ENCODE results near the gene GNA14. TPM values are rescaled to one million over a fixed set of nuclear protein-coding genes. Genes with fewer than 3 reads are reported as not detected.

Gene GNA14
- total RNA-seq, 1 experiment from 2014 or later = 1.3 TPM

DNA sequence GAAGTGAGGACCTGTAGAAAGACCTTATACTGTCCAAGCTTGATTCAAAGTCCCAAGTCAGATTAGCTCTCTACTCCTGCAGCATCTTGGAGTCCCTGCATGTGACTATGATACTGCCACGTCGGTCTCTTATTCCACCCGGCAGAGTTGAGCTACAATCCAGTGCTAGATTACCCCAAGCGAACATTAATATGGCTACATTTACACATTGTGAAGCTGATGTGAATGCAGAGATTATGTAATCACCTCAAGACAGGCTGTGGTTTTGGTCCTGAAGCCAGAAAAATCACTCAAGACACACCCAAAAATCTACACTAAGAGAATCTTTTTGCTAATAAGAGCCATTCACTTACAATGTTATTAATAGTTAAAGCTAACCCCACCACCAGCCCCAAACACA, 116.7 kb downstream of the GNA14 start:
- Histone ChIP-seq H3K79me2 (ENCODE audit: low read depth) (no peaks in the 10 kb centered on the region), H3K4me1 (replicated peaks; ENCODE audit: insufficient read depth) (no peaks in the 10 kb centered on the region), H3K27ac (no peak overlapping the region), H2AFZ (no peak overlapping the region), H4K20me1 (ENCODE audit: insufficient read depth) (no peaks in the 10 kb centered on the region), H3F3A (ENCODE audit: insufficient read depth, low read depth) (no peaks in the 10 kb centered on the region), H3K36me3 (ENCODE audit: low read depth) (no peaks in the 10 kb centered on the region), H3K4me2 (no peak overlapping the region), H3K27me3 (ENCODE audit: insufficient read depth, low read depth) (no peaks in the 10 kb centered on the region), H3K9me3 (ENCODE audit: insufficient read depth, low read depth) (no peaks in the 10 kb centered on the region), H3K9me2 (ENCODE audit: insufficient read depth) (no peaks in the 10 kb centered on the region), H3K4me3 (no peak overlapping the region)
- TF ChIP-seq EZH2 (IDR thresholded peaks at IDR 0.05; ENCODE audit: low read depth) = no peak
- ChIA-PET POLR2A (ENCODE audit: unreplicated experiment) (no interaction called here), CTCF (no interaction called here)
- intact Hi-C loops (cut with micrococcal nuclease; ENCODE audit: unreplicated experiment) = no loop called here
- no peak for DNase-seq
- BruUV-seq (replicated peaks) = no TSS peak

DNA sequence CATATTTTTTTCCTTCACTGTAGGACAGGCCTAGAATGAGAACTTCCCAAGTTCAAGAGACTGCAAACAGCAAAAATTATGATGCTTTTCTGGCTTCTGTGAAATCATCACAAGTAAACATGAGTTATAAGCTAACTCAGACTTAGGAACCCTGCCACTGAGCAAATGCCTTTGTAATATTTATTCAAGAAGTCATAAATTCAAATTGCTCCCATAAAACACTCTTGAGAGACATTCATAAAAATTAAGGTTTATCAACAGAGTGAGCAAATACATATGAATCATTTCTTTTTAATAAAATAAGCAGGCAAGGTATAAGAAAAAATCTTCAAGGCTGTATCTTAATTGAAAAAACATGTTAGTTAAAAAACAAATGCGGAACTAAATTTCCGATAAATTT, 124.2 kb downstream of the GNA14 start:
- no peak overlapping the region for H2AFZ ChIP-seq
- TF ChIP-seq EZH2 (IDR thresholded peaks at IDR 0.05; ENCODE audit: low read depth) (no peak), CTCF (conservative IDR thresholded peaks at IDR 0.05) (no peak)
- CTCF ChIA-PET = no interaction called here
- DNase-seq = no peak
- no peak overlapping the region for H3K27ac ChIP-seq
- POLR2A ChIA-PET (ENCODE audit: unreplicated experiment) = interaction anchor here (0.7 kb wide), 1 partner anchor 223 kb away, joined by 4 read pairs; no protein-coding TSS in a partner anchor
- H3F3A ChIP-seq (ENCODE audit: insufficient read depth, low read depth) = no peaks in the 10 kb centered on the region
- H3K4me2 ChIP-seq = no peak overlapping the region
- BruUV-seq (replicated peaks) = no TSS peak
- no peaks in the 10 kb centered on the region for H4K20me1 ChIP-seq (ENCODE audit: insufficient read depth)
- no peaks in the 10 kb centered on the region for H3K9me3 ChIP-seq (ENCODE audit: insufficient read depth, low read depth)
- H3K4me1 ChIP-seq (replicated peaks; ENCODE audit: insufficient read depth) = no peaks in the 10 kb centered on the region
- H3K36me3 ChIP-seq (ENCODE audit: low read depth) = no peaks in the 10 kb centered on the region
- H3K4me3 ChIP-seq = no peak overlapping the region
- no peaks in the 10 kb centered on the region for H3K9me2 ChIP-seq (ENCODE audit: insufficient read depth)
- no peaks in the 10 kb centered on the region for H3K79me2 ChIP-seq (ENCODE audit: low read depth)
- H3K27me3 ChIP-seq (ENCODE audit: insufficient read depth, low read depth) = no peaks in the 10 kb centered on the region
- intact Hi-C loops (cut with micrococcal nuclease; ENCODE audit: unreplicated experiment) = no loop called here

GRCh38 chr9:77521091-77521490, 127.0 kb downstream of the GNA14 start:
- BruUV-seq (replicated peaks) = no TSS peak
- no peak overlapping the region for H3K4me2 ChIP-seq
- H3K79me2 ChIP-seq (ENCODE audit: low read depth) = no peaks in the 10 kb centered on the region
- no peak for DNase-seq
- H3K36me3 ChIP-seq (ENCODE audit: low read depth) = no peaks in the 10 kb centered on the region
- H2AFZ ChIP-seq = no peak overlapping the region
- no peak overlapping the region for H3K4me3 ChIP-seq
- TF ChIP-seq EZH2 (IDR thresholded peaks at IDR 0.05; ENCODE audit: low read depth) (no peak), CTCF (conservative IDR thresholded peaks at IDR 0.05) (no peak)
- no peaks in the 10 kb centered on the region for H3K27me3 ChIP-seq (ENCODE audit: insufficient read depth, low read depth)
- H3F3A ChIP-seq (ENCODE audit: insufficient read depth, low read depth) = no peaks in the 10 kb centered on the region
- H3K27ac ChIP-seq = no peak overlapping the region
- H3K4me1 ChIP-seq (replicated peaks; ENCODE audit: insufficient read depth) = no peaks in the 10 kb centered on the region
- H4K20me1 ChIP-seq (ENCODE audit: insufficient read depth) = no peaks in the 10 kb centered on the region
- ChIA-PET POLR2A (ENCODE audit: unreplicated experiment) (no interaction called here), CTCF (no interaction called here)
- intact Hi-C loops (cut with micrococcal nuclease; ENCODE audit: unreplicated experiment) = no loop called here
- H3K9me3 ChIP-seq (ENCODE audit: insufficient read depth, low read depth) = no peaks in the 10 kb centered on the region
- no peaks in the 10 kb centered on the region for H3K9me2 ChIP-seq (ENCODE audit: insufficient read depth)

DNA sequence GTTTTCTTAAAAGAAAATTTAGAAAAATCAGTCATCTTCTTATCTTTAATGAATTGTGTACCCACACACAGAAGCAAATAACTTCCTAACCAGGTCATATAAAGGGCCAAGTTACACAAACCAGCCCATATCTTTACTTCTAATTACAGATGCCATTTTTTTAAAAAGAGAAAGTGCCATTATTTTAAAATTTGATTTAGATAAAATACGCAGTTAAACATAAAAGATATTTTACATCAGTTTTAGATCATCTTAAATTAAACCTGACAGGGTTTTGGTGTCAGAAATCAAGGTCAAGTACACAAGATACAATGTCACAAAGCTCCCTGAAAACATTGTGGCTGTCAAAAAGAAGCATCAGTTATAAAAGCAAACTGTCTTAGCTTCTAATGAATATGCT, 129.4 kb downstream of the GNA14 start:
- intact Hi-C loops (cut with micrococcal nuclease; ENCODE audit: unreplicated experiment) = no loop called here
- CTCF ChIA-PET = interaction anchor here (0.6 kb wide), 1 partner anchor 17 kb away, joined by 3 read pairs; no protein-coding TSS in a partner anchor
- H3F3A ChIP-seq (ENCODE audit: insufficient read depth, low read depth) = no peaks in the 10 kb centered on the region

More for the DNA sequence above, 129.4 kb downstream of the GNA14 start:
- no peak for TF ChIP-seq CTCF (conservative IDR thresholded peaks at IDR 0.05)
- TF ChIP-seq EZH2 (IDR thresholded peaks at IDR 0.05; ENCODE audit: low read depth) = no peak
- no peaks in the 10 kb centered on the region for H3K9me2 ChIP-seq (ENCODE audit: insufficient read depth)
- no peaks in the 10 kb centered on the region for H3K9me3 ChIP-seq (ENCODE audit: insufficient read depth, low read depth)
- H3K4me3 ChIP-seq = no peak overlapping the region
- H2AFZ ChIP-seq = no peak overlapping the region
- no peak for DNase-seq
- H3K27ac ChIP-seq = no peak overlapping the region
- H3K4me1 ChIP-seq (replicated peaks; ENCODE audit: insufficient read depth) = no peaks in the 10 kb centered on the region
- no peaks in the 10 kb centered on the region for H3K27me3 ChIP-seq (ENCODE audit: insufficient read depth, low read depth)
- H3K79me2 ChIP-seq (ENCODE audit: low read depth) = no peaks in the 10 kb centered on the region
- H3K36me3 ChIP-seq (ENCODE audit: low read depth) = no peaks in the 10 kb centered on the region
- no peak overlapping the region for H3K4me2 ChIP-seq
- POLR2A ChIA-PET (ENCODE audit: unreplicated experiment) = no interaction called here
- BruUV-seq (replicated peaks) = no TSS peak
- no peaks in the 10 kb centered on the region for H4K20me1 ChIP-seq (ENCODE audit: insufficient read depth)

Data from PC-9 (cell line).